PC-3 (cell line): ENCODE results near the gene DNLZ. TPM values are rescaled to one million over a fixed set of nuclear protein-coding genes. Genes with fewer than 3 reads are reported as not detected.

Source experiments
- ATAC-seq: fragments of 200-7000 bp; cut with Tn5 transposase; 2 replicates; pipeline ENCODE4 v1.9.1; 2020; ENCODE audit warnings: mild to moderate bottlenecking, moderate library complexity
- BruUV-seq: library from RNA; stranded (reverse); fragments of 400-500 nt; replicated peaks from 2 replicates; lab custom pipeline; 2021; lab: Mats Ljungman, UMichigan
- CTCF ChIA-PET: fragments of 300-600 bp; sonication (Branson Sonifier 250); formaldehyde crosslinking; loops from one replicate; lab custom pipeline; 2022; ENCODE audit warnings: antibody characterized with exemption; lab: Charles Lee
- POLR2A ChIA-PET: fragments of 300-600 bp; sonication (Branson Sonifier 250); formaldehyde crosslinking; loops from one replicate; lab custom pipeline; 2022; ENCODE audit warnings: antibody characterized with exemption; ENCODE audit not compliant: unreplicated experiment; lab: Charles Lee
- DNase-seq: peaks from one replicate; pipeline ENCODE4 v3.0.0-alpha.2; 2015
- H2AFZ ChIP-seq: fragments of 300-600 bp; sonication (generic); 2 replicates; pipeline ENCODE4 v1.6.0; 2016; ENCODE audit warnings: antibody characterized with exemption, low read length
- H3F3A ChIP-seq: fragments of 300-600 bp; sonication (generic); one replicate; pipeline ENCODE4 v1.6.0; 2017; ENCODE audit warnings: antibody characterized with exemption, low read length, control low read depth, mild to moderate bottlenecking; ENCODE audit not compliant: unreplicated experiment
- H3K27ac ChIP-seq: fragments of 300-600 bp; sonication (generic); 2 replicates; pipeline ENCODE4 v1.5.1; 2016; ENCODE audit warnings: mild to moderate bottlenecking, low read length
- H3K27me3 ChIP-seq: fragments of 300-600 bp; sonication (generic); 2 replicates; pipeline ENCODE4 v1.6.1; 2016; ENCODE audit warnings: low read length, mixed read lengths
- H3K36me3 ChIP-seq: fragments of 300-600 bp; sonication (generic); 2 replicates; pipeline ENCODE4 v1.6.1; 2016; ENCODE audit warnings: low read depth, mixed run types, low read length, mixed read lengths
- H3K4me1 ChIP-seq: fragments of 300-600 bp; sonication (generic); 2 replicates; pipeline ENCODE4 v1.5.1; 2016; ENCODE audit warnings: low read length; ENCODE audit not compliant: insufficient read depth
- H3K4me2 ChIP-seq: fragments of 300-600 bp; sonication (generic); 2 replicates; pipeline ENCODE4 v1.6.0; 2016; ENCODE audit warnings: low read length
- H3K4me3 ChIP-seq: fragments of 300-600 bp; sonication (generic); 2 replicates; pipeline ENCODE4 v1.5.1; 2016; ENCODE audit warnings: mild to moderate bottlenecking, low read length, mixed read lengths
- H3K79me2 ChIP-seq: fragments of 300-600 bp; sonication (generic); 2 replicates; pipeline ENCODE4 v1.6.1; 2017; ENCODE audit warnings: low read length, mixed read lengths
- H3K9ac ChIP-seq: fragments of 300-600 bp; sonication (generic); 2 replicates; pipeline ENCODE4 v1.6.0; 2016; ENCODE audit warnings: mild to moderate bottlenecking, low read length
- H3K9me2 ChIP-seq: fragments of 300-600 bp; sonication (generic); replicated peaks from 2 replicates; pipeline ENCODE4 v1.6.1; 2016; ENCODE audit warnings: mixed run types, low read length, mixed read lengths
- H3K9me3 ChIP-seq: fragments of 300-600 bp; sonication (generic); 2 replicates; pipeline ENCODE4 v1.6.1; 2016; ENCODE audit warnings: low read length, mixed read lengths
- H4K20me1 ChIP-seq: fragments of 300-600 bp; sonication (generic); 2 replicates; pipeline ENCODE4 v1.6.1; 2016; ENCODE audit warnings: low read length, mixed read lengths
- EZH2 ChIP-seq: fragments of 300-600 bp; sonication (generic); IDR thresholded peaks from one replicate; pipeline ENCODE4 v1.6.1; 2017; ENCODE audit warnings: antibody characterized with exemption, mild to moderate bottlenecking, low read length; ENCODE audit not compliant: unreplicated experiment
- EZH2phosphoT487 ChIP-seq: fragments of 300-600 bp; sonication (generic); IDR thresholded peaks from 2 replicates; pipeline ENCODE4 v1.6.1; 2018; ENCODE audit warnings: mild to moderate bottlenecking, antibody characterized with exemption, low read length, borderline replicate concordance
- intact Hi-C: fragments of 100-400 bp; cut with micrococcal nuclease; formaldehyde crosslinking; loops from 2 replicates; pipeline ENCODE4 v1.9.0; 2023
- total RNA-seq: library from RNA; depleted of rRNA; stranded (reverse); fragments of >200 nt; gene quantifications from 2 replicates; pipeline ENCODE4 v1.2.3, GENCODE V29; 2014
- TF ChIP-seq, protein P1 (sequence below): fragments of 300-600 bp; sonication (generic); conservative IDR thresholded peaks from 2 replicates; pipeline ENCODE4 v1.5.1; 2017; ENCODE audit warnings: antibody characterized with exemption, low read depth, mild to moderate bottlenecking, low read length

The DNLZ gene
- total RNA-seq, 1 experiment from 2014 or later = 51.4 TPM

DNA sequence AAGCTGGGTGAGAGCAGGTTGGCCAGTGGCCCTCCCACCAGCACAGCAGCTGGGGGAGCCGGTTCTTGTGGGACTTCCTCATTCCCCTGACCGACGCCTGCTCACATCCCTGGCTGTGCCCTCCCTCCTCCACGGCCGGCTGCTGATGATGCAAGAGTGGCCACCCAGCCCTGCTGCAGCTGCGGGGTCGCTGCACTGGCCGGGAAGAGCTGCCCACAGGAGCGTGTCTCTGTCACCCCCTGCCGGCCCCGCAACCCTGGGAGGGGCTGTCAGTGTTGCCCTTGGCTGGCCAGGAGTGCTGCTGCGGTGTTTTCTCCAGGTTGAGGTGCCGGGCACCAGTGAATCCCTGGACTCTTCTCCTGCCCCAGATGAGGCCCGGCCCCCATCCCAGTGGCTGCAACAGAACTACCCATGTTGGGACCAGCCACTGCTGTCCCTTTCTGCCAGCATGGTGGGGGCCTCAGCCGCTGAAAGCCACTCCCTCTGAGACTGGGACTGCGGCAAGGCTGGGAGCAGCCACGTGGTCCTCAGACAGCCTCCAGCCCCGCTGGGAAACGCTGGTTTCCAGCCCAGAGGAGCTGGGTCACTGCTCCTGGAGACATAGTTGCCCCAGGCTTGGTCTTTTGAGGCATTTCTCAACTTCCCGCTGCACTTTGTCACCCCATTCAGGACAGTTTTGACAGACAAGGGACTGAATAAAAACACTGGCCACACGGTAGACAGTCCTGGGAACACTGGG, 9.2 kb upstream of the DNLZ start:
- H2AFZ ChIP-seq = no peak overlapping the region
- H3K4me3 ChIP-seq = no peak overlapping the region
- no peaks in the 10 kb centered on the region for H3K9me3 ChIP-seq
- H3F3A ChIP-seq = no peaks in the 10 kb centered on the region
- H3K4me2 ChIP-seq = no peak overlapping the region
- H4K20me1 ChIP-seq = no peaks in the 10 kb centered on the region
- intact Hi-C loops = no loop called here
- ChIA-PET CTCF (no interaction called here), POLR2A (no interaction called here)
- ATAC-seq (peak; percentile 42), DNase-seq (peak; percentile 8)
- TF ChIP-seq EZH2 (no peak), EZH2phosphoT487 (no peak)
- TF ChIP-seq, protein P1, sequence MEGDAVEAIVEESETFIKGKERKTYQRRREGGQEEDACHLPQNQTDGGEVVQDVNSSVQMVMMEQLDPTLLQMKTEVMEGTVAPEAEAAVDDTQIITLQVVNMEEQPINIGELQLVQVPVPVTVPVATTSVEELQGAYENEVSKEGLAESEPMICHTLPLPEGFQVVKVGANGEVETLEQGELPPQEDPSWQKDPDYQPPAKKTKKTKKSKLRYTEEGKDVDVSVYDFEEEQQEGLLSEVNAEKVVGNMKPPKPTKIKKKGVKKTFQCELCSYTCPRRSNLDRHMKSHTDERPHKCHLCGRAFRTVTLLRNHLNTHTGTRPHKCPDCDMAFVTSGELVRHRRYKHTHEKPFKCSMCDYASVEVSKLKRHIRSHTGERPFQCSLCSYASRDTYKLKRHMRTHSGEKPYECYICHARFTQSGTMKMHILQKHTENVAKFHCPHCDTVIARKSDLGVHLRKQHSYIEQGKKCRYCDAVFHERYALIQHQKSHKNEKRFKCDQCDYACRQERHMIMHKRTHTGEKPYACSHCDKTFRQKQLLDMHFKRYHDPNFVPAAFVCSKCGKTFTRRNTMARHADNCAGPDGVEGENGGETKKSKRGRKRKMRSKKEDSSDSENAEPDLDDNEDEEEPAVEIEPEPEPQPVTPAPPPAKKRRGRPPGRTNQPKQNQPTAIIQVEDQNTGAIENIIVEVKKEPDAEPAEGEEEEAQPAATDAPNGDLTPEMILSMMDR = no peak
- H3K36me3 ChIP-seq = no peaks in the 10 kb centered on the region
- H3K27me3 ChIP-seq = no peaks in the 10 kb centered on the region
- H3K9me2 ChIP-seq = no peaks in the 10 kb centered on the region
- H3K9ac ChIP-seq = no peak overlapping the region
- no peaks in the 10 kb centered on the region for H3K79me2 ChIP-seq
- BruUV-seq = no TSS peak
- H3K27ac ChIP-seq = no peak overlapping the region
- no peaks in the 10 kb centered on the region for H3K4me1 ChIP-seq

DNA sequence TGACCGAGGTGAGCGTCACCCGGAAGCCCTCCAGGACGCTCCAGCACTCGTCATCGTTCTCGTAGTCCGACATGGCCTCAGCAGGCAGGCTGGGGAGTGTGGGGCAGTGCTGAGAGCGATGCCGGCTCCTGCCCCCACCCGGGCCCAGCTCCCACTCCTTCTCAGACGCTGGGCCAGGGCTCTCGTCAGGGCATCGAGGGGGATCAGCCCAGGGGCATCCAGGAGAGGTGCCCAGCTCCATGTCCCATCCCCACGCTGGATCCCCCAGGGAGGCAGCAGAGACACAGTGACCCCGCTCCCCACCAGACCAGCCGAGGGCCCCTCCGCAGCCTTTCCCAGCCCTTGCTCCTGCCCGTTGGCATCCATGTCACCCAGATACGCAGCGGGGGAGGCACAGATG, 8.5 kb upstream of the DNLZ start:
- Histone ChIP-seq H3K27ac (no peak overlapping the region), H4K20me1 (no peaks in the 10 kb centered on the region), H3K27me3 (no peaks in the 10 kb centered on the region), H3K4me2 (no peak overlapping the region), H3K79me2 (no peaks in the 10 kb centered on the region), H3K4me1 (no peaks in the 10 kb centered on the region), H3K9ac (no peak overlapping the region), H2AFZ (no peak overlapping the region), H3K9me3 (no peaks in the 10 kb centered on the region), H3K9me2 (no peaks in the 10 kb centered on the region), H3F3A (no peaks in the 10 kb centered on the region), H3K4me3 (no peak overlapping the region), H3K36me3 (no peaks in the 10 kb centered on the region)
- TF ChIP-seq EZH2 = no peak
- TF ChIP-seq, protein P1 = no peak
- no peak for TF ChIP-seq EZH2phosphoT487
- intact Hi-C loops = no loop called here
- CTCF ChIA-PET = no interaction called here
- no TSS peak for BruUV-seq
- ATAC-seq = no peak
- DNase-seq = no peak
- POLR2A ChIA-PET = interaction anchor here (0.7 kb wide), 1 partner anchor 9 kb away, joined by 3 read pairs; no protein-coding TSS in a partner anchor

DNA sequence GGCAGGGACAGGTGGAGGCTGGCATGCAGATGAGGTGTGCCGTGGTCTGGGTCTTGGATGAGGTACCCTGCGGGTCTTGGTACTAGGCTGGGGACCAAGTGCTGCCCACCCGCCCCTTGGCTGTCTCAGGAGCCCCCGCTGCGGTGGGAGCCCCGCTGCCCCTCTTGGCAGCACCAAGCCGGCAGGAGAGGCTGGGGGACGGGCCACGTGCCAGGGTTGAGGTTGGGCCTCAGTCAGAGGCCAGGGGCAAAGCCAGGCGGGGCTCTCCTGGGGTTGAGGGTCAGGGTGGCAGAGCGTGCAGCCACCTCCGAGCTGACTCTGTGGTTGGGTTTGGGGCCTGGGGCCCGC, 8.0 kb upstream of the DNLZ start:
- Histone ChIP-seq H4K20me1 (no peaks in the 10 kb centered on the region), H3K36me3 (no peaks in the 10 kb centered on the region), H3F3A (no peaks in the 10 kb centered on the region), H3K9me3 (no peaks in the 10 kb centered on the region), H3K9ac (no peak overlapping the region), H3K4me1 (no peaks in the 10 kb centered on the region), H3K4me3 (no peak overlapping the region), H3K4me2 (no peak overlapping the region), H3K27ac (no peak overlapping the region), H3K9me2 (no peaks in the 10 kb centered on the region), H3K79me2 (no peaks in the 10 kb centered on the region), H2AFZ (no peak overlapping the region), H3K27me3 (no peaks in the 10 kb centered on the region)
- ATAC-seq = no peak
- ChIA-PET POLR2A (interaction anchor here (0.7 kb wide), 1 partner anchor 8 kb away, joined by 3 read pairs; no protein-coding TSS in a partner anchor), CTCF (no interaction called here)
- no TSS peak for BruUV-seq
- TF ChIP-seq, protein P1 = no peak
- no peak for TF ChIP-seq EZH2phosphoT487
- no peak for TF ChIP-seq EZH2
- no peak for DNase-seq
- intact Hi-C loops = no loop called here
